IPS-18c (cell line): ENCODE results near the gene ARHGEF7.
"Not testable (repeated sequence)": the region's sequence is repeated elsewhere in the genome, so short reads cannot be mapped to it uniquely, and the experiment has no call there.

Experiments used
- H3K4me3 ChIP-seq: 2 replicates; pipeline ENCODE4 v1.7.0; 2013; ENCODE audit warnings: low read depth, mild to moderate bottlenecking, low read length, moderate library complexity; ENCODE audit not compliant: insufficient read depth
- H3K9me3 ChIP-seq: one replicate; pipeline ENCODE4 v1.6.1; 2013; ENCODE audit warnings: mild to moderate bottlenecking, low read length, moderate library complexity; ENCODE audit not compliant: control insufficient read depth, insufficient read depth

ARHGEF7 gene

GRCh38 chr13:111115061-111115964, at the start of gene ARHGEF7:
ARHGEF7 (plus strand) TSS chr13:111115310; CDS start chr13:111115527, 217 bp downstream.
- Histone ChIP-seq H3K9me3 (no peaks in the 10 kb centered on the region), H3K4me3 (peak within 1 kb of the TSS; percentile 69)

DNA sequence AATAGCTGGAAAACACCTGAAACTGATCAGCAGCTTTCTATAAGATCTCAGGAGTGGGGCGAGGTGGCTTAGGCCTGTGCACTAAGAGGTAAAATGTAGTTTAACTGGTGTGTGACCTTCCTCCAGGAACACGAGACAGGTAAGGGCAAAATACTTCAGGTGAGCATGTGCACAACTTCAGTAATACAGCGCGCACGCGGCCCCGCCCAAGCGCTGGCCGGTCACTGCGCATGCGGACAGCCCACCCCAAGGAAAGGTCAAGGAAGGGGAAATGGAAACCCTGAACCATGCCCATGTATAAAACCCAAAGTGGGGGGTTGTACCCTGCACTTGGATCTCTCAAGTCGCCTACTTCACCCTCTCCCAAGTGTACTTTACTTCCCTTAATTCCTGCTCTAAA, 49.4 kb upstream of the ARHGEF7 start:
- no peak overlapping the region for H3K4me3 ChIP-seq
- peaks cover 2% of the 10 kb centered on the region for H3K9me3 ChIP-seq

DNA sequence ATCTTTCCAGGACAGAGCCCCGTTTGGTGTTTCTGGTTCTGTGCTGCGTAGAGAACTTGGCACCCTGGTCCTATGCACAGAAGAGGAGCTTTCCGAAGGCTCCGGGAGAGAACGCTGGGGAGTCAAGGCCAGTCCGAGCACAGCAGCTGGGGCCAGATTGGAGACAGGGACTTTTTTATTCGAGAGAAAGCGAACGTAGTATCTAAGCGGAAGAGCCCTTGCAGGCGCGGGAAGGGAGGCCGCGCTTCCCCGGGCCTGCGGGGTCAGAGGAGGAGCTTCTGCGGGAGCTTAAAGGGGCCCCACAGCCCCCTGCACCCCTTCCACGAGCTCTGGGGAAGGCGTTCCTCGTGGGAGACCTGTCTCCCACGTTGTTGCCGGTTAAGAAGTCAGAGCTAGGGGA, 48.6 kb upstream of the ARHGEF7 start:
- Histone ChIP-seq H3K4me3 (no peak overlapping the region; the same call in 1 of the 2 replicates), H3K9me3 (peaks cover 2% of the 10 kb centered on the region)

- Histone ChIP-seq H3K9me3 (peaks cover 2% of the 10 kb centered on the region), H3K4me3 (no peak overlapping the region)
These were observed 47.1 kb upstream of the ARHGEF7 start for GRCh38 chr13:111068009-111068350.

GRCh38 chr13:111071120-111071519, 44.0 kb upstream of the ARHGEF7 start:
- not testable (repeated sequence) for H3K9me3 ChIP-seq, H3K4me3 ChIP-seq

- not testable (repeated sequence) for H3K9me3 ChIP-seq, H3K4me3 ChIP-seq
These were observed 43.6 kb upstream of the ARHGEF7 start for GRCh38 chr13:111071526-111071925.

DNA sequence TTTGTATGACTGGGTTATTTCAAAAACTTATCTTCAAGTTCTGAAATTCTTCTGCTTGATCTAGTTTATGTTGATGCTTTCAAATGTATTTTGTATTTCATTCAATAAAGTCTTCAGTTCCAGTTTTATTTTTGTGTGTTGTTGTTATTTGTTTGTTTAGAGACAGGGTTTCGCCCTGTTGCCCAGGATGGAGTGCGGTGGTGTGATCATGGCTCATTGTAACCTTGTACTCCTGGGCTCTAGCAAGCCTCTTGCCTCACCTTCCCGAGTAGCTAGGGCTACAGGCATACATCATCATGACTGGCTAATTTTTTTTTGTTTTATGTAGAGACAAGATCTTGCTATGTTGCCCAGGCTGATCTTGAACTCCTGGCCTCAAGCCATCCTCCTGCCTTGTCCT, 40.3 kb upstream of the ARHGEF7 start:
- Histone ChIP-seq H3K4me3 (no peak overlapping the region), H3K9me3 (no peaks in the 10 kb centered on the region)

- Histone ChIP-seq H3K4me3 (no peak overlapping the region), H3K9me3 (no peaks in the 10 kb centered on the region)
These were observed 38.7 kb upstream of the ARHGEF7 start for GRCh38 chr13:111076155-111077013.

DNA sequence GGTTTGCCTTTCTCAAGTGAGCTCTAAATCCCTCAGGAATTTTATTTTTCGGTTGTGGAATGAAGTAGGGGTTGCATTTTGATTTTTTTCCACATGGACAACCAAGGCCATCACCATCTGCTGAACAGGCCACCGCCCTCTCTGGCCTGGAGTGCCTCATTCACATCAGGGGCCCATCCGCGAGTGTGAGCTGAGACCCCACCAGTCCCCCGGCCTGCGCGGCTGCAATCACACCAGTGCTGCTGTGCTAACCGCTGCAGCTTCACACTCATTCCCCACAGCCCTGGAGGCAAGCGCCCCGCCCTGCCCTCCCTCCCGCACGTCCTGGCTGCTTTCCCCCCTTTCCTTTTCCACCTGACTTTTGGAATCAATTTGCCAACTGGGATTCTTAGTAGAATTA, 35.7 kb upstream of the ARHGEF7 start:
- Histone ChIP-seq H3K4me3 (no peak overlapping the region), H3K9me3 (no peaks in the 10 kb centered on the region)

DNA sequence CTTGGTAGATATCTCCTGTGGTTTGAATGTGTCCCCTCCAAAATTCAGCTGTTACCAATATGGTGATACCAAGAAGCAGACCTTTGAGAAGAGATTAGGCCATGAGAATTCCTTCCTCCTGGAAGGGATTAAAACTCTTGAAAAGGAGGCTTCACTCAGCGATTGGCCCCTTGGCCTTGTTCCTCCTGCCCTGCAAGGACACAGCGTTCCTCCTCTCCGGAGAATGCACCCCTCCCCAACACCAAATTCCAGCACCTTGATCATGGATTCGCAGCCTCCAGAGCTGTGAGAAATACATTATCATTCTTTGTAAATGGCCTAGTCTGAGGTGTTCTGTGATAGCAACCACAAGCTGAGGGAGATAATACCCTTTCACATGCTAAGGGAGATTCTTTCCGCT, 34.5 kb upstream of the ARHGEF7 start:
- Histone ChIP-seq H3K9me3 (no peaks in the 10 kb centered on the region), H3K4me3 (no peak overlapping the region)

DNA sequence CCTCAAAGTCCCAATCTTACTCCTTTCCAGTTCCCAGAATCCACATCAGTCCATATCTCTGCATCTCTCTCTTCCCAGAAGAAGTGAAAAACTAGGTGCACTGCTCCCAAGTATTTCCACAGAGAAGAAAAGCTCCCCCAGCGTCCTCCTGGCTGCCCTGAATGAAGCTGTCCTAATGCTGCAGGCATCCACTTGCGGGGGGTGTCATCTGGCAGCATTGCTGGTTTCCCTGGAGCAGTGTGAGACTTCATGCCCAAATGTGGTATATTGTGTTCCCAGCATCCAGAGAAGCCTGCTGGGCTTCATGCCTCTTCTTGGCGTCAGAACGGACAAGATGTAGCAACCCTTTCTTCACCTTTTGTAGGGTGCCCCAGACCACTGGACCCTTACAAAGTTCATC, 32.9 kb upstream of the ARHGEF7 start:
- Histone ChIP-seq H3K9me3 (no peaks in the 10 kb centered on the region), H3K4me3 (no peak overlapping the region)

DNA sequence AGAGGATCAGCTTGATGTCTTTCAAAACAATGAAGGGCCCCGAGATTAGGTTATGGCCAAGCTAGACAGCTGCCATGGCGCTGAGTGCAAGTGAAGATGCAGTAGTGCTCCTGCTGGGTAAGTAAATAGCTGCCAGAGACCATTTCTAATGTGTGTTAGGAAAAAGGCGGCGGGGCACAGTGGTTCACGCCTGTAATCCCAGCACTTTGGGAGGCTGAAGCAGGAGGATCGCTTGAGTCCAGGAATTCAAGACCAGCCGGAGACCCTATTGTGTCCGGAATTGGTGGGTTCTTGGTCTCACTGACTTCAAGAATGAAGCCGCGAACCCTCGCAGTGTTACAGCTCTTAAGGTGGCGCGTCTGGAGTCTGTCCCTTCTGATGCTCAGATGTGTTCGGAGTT, 32.3 kb upstream of the ARHGEF7 start:
- H3K4me3 ChIP-seq, H3K9me3 ChIP-seq: not testable (repeated sequence)

DNA sequence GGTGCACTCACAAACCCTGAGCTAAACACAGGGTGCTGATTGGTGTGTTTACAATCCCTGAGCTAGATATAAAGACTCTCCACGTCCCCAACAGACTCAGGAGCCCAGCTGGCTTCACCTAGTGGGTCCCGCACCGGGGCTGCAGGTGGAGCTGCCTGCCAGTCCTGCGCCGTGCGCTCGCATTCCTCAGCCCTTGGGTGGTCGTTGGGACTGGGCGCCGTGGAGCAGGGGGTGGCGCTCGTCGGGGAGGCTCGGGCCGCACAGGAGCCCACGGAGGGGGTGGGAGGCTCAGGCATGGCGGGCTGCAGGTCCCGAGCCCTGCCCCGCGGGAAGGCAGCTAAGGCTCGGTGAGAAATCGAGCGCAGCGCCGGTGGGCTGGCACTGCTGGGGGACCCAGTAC, 31.4 kb upstream of the ARHGEF7 start:
- H3K4me3 ChIP-seq, H3K9me3 ChIP-seq: not testable (repeated sequence)

GRCh38 chr13:111090169-111090568, 24.9 kb upstream of the ARHGEF7 start:
- no peak overlapping the region for H3K4me3 ChIP-seq
- H3K9me3 ChIP-seq = no peaks in the 10 kb centered on the region

DNA sequence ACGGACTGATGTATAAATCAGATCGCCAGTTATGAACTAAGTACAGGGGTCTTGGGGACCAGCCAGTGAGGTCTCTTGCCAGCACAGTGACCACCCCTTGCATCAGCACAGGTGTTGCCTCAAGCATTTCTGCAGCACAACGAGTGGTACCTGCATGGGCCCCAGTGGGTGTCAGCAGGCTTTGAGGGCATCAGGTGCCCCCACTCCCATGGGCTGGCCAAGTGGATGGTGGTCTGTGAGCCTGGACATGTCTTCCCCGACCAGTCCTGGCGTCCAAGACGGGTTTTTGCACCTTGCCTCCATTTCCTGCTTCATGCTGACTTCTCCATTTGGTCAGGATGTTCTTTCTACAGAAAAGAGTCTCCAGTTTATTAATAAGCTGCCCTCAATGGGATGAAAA, 22.4 kb upstream of the ARHGEF7 start:
- no peaks in the 10 kb centered on the region for H3K9me3 ChIP-seq
- no peak overlapping the region for H3K4me3 ChIP-seq

DNA sequence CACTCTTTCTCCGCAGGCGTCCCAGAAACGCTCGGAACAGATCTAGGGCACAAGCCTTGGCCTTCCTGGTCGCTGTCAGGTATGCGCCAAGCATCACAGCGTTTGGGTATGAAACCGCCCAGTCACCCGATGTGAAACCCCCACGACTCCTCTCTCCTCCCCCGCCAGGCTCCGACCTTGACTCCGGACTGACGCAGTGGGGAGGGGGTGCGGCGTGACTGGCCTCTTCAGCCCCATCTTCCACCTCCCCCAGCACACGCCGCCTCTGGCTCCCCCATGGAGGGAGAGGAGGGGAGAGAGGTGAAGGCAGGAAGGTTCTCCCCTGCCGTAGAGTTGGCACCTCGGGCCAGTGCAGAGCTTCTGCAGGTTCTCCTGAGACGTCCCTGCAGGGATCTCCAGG, 22.0 kb upstream of the ARHGEF7 start:
- no peak overlapping the region for H3K4me3 ChIP-seq
- H3K9me3 ChIP-seq = no peaks in the 10 kb centered on the region

GRCh38 chr13:111093634-111094033, 21.5 kb upstream of the ARHGEF7 start:
- Histone ChIP-seq H3K9me3 (no peaks in the 10 kb centered on the region), H3K4me3 (no peak overlapping the region)
